Fibroblast of lung (primary cell): Measurements from ENCODE around the gene DUSP9.
"Not testable (repeated sequence)": the region's sequence is repeated elsewhere in the genome, so short reads cannot be mapped to it uniquely, and the experiment has no call there.

Experiments
- CTCF ChIP-seq, 2 donors: IDR thresholded peaks in 1 of 2; conservative IDR thresholded peaks in 1 of 2; 1 replicate in 1 of 2; 2 replicates in 1 of 2; pipeline ENCODE4 v1.5.1; 2011 to 2012; ENCODE audit warnings: low read length in 2 of 2, control low read depth in 1 of 2, inconsistent platforms in 1 of 2, low read depth in 1 of 2, mild to moderate bottlenecking in 1 of 2
- EZH2 ChIP-seq: IDR thresholded peaks from 2 replicates; pipeline ENCODE4 v1.5.1; 2012; ENCODE audit warnings: low read length, control low read depth, mild to moderate bottlenecking; ENCODE audit errors: missing control alignments

DNA sequence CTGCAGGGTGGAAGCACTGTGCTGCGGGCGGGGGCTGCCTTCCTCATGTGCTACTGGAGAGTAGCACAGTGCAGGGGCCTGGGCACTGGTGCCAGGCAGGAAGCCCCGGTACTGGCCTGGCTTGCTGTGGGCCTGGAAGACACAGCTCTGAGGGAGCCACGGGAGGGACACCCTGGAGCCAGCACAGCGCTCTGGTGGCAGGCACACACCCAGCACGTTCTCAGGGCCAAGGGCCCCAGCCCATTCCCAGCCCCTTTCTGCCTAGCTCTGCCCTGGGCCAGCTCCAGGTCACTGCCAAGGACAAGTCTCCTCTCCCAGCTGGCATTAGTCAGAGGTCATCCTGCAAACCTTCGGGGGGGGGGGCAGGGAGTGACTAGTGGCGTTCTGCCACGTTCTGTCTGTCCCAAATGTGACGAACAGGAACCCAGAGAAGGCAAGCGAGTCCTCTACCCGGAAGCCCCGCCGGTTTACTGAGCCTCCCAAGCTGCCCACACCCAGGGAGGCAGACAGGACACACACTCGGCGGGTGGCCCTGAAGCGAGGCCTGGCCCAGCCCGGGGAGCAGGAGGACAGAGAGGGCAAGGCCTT lies 52.9 kb downstream of the DUSP9 start:
- not testable (repeated sequence) for TF ChIP-seq CTCF (conservative IDR thresholded peaks at IDR 0.05 in 1 of 2, IDR thresholded peaks at IDR 0.05 in 1 of 2; ENCODE audit: low read depth in 1 of 2, low read length in 2 of 2); EZH2
